H1 (cell line): ENCODE results near the gene B3GNT2. TPM values are rescaled to one million over a fixed set of nuclear protein-coding genes. Genes with fewer than 3 reads are reported as not detected.

Experiments used
- CTCF ChIA-PET: fragments of 300-600 bp; sonication (Branson Sonifier 250); formaldehyde crosslinking; loops from one replicate; lab custom pipeline; 2021; ENCODE audit not compliant: partially characterized antibody; lab: Charles Lee
- POLR2A ChIA-PET: fragments of 300-600 bp; sonication (Branson Sonifier 250); formaldehyde crosslinking; loops from one replicate; lab custom pipeline; 2021; ENCODE audit warnings: inconsistent platforms; ENCODE audit not compliant: partially characterized antibody; lab: Charles Lee
- DNase-seq, 2 experiments: peaks; one replicate each; pipeline versions ENCODE4 v3.0.0 to v3.0.0-alpha.2; 2010 to 2022; ENCODE audit warnings: low spot score in 2 of 2, low read depth in 1 of 2, mixed read lengths in 1 of 2
- FAIRE-seq: peaks from 2 replicates; lab custom pipeline; 2011; peaks lifted over from hg19 to GRCh38; lab: Jason Lieb, UNC
- H2AFZ ChIP-seq: 2 replicates; pipeline ENCODE4 v1.8.1; 2012; ENCODE audit warnings: low read length, inconsistent platforms
- H2AK5ac ChIP-seq: 2 replicates; pipeline ENCODE4 v1.6.1; 2013; ENCODE audit warnings: low read depth, low read length
- H2BK120ac ChIP-seq: replicated peaks from 2 replicates; pipeline ENCODE3; 2013; ENCODE audit warnings: low read depth, low read length, inconsistent platforms
- H2BK12ac ChIP-seq: 2 replicates; pipeline ENCODE4 v1.6.1; 2013; ENCODE audit warnings: low read depth, low read length
- H2BK15ac ChIP-seq: 2 replicates; pipeline ENCODE4 v1.6.1; 2013; ENCODE audit warnings: low read length
- H2BK20ac ChIP-seq: 2 replicates; pipeline ENCODE4 v1.6.1; 2013; ENCODE audit warnings: low read length
- H2BK5ac ChIP-seq: 2 replicates; pipeline ENCODE4 v1.6.1; 2013; ENCODE audit warnings: low read depth, low read length
- H3K14ac ChIP-seq: 2 replicates; pipeline ENCODE4 v1.6.1; 2013; ENCODE audit warnings: inconsistent platforms; ENCODE audit not compliant: insufficient read length
- H3K18ac ChIP-seq: 2 replicates; pipeline ENCODE4 v1.6.1; 2013; ENCODE audit warnings: low read length; ENCODE audit errors: extremely low read depth
- H3K23ac ChIP-seq: 2 replicates; pipeline ENCODE4 v1.6.1; 2013; ENCODE audit warnings: inconsistent platforms; ENCODE audit not compliant: insufficient read length
- H3K23me2 ChIP-seq: 2 replicates; pipeline ENCODE4 v1.6.1; 2013; ENCODE audit warnings: low read depth, low read length
- H3K27ac ChIP-seq: 2 replicates; pipeline ENCODE4 v1.6.1; 2011; ENCODE audit warnings: low read depth, low read length, inconsistent platforms
- H3K27me3 ChIP-seq, 4 experiments: replicated peaks in 1 of 4; 1 replicate in 1 of 4; 2 replicates in 3 of 4; pipeline versions ENCODE4 v1.6.1 to v1.8.1; 2011 to 2013; ENCODE audit warnings: low read length in 3 of 4, mild to moderate bottlenecking in 3 of 4, inconsistent platforms in 2 of 4, mixed read lengths in 2 of 4, moderate library complexity in 1 of 4; ENCODE audit not compliant: control insufficient read depth in 3 of 4, insufficient read depth in 3 of 4; ENCODE audit errors: extremely low read depth in 1 of 4
- H3K36me3 ChIP-seq, 4 experiments: 2 replicates each; pipeline versions ENCODE4 v1.6.1 to v1.8.1; 2011 to 2013; ENCODE audit warnings: mild to moderate bottlenecking in 4 of 4, low read length in 3 of 4, moderate library complexity in 2 of 4, control low read depth in 1 of 4, inconsistent platforms in 1 of 4; ENCODE audit not compliant: insufficient read depth in 4 of 4, control insufficient read depth in 2 of 4
- H3K4ac ChIP-seq: replicated peaks from 2 replicates; pipeline ENCODE3; 2013; ENCODE audit warnings: low read length, low read depth, mixed read lengths, inconsistent platforms; ENCODE audit not compliant: insufficient read length
- H3K4me1 ChIP-seq, 4 experiments: replicated peaks in 1 of 4; 1 replicate in 1 of 4; 2 replicates in 3 of 4; pipeline versions ENCODE4 v1.6.1 to v1.8.1; 2011 to 2013; ENCODE audit warnings: low read length in 3 of 4, inconsistent platforms in 2 of 4, mixed read lengths in 1 of 4; ENCODE audit not compliant: insufficient read depth in 4 of 4, control insufficient read depth in 3 of 4
- H3K4me2 ChIP-seq, 2 experiments: 2 replicates each; pipeline versions ENCODE4 v1.6.1 to v1.8.1; 2011 to 2013; ENCODE audit warnings: low read depth in 2 of 2, low read length in 2 of 2, control low read depth in 1 of 2, inconsistent platforms in 1 of 2, mild to moderate bottlenecking in 1 of 2; ENCODE audit not compliant: insufficient read depth in 1 of 2
- H3K4me3 ChIP-seq, 4 experiments: fragments of 200-600, 300-600 bp in 1 of 4; sonication (generic), shearing (Covaris generic), sonication (Bioruptor Twin) in 1 of 4; 2 replicates each; pipeline versions ENCODE4 v1.5.1 to v1.8.1; 2011 to 2016; ENCODE audit warnings: low read length in 4 of 4, low read depth in 3 of 4, control low read depth in 2 of 4, inconsistent platforms in 2 of 4, mild to moderate bottlenecking in 2 of 4, mixed read lengths in 1 of 4, moderate library complexity in 1 of 4; ENCODE audit not compliant: insufficient read depth in 2 of 4; ENCODE audit errors: extremely low read depth in 1 of 4
- H3K56ac ChIP-seq: replicated peaks from 2 replicates; pipeline ENCODE3; 2013; ENCODE audit warnings: low read depth, mild to moderate bottlenecking, mixed read lengths, low read length, inconsistent platforms; ENCODE audit not compliant: insufficient read length
- H3K79me1 ChIP-seq: 2 replicates; pipeline ENCODE4 v1.6.1; 2013; ENCODE audit warnings: low read depth, low read length, control low read depth
- H3K79me2 ChIP-seq, 2 experiments: 2 replicates each; pipeline versions ENCODE4 v1.6.1 to v1.8.1; 2012 to 2013; ENCODE audit warnings: low read length in 2 of 2, mild to moderate bottlenecking in 2 of 2, inconsistent platforms in 1 of 2; ENCODE audit not compliant: insufficient read depth in 2 of 2, control insufficient read depth in 1 of 2
- H3K9ac ChIP-seq, 4 experiments: replicated peaks in 1 of 4; 1 replicate in 1 of 4; 2 replicates in 3 of 4; pipeline versions ENCODE4 v1.6.1 to v1.8.1; 2011 to 2013; ENCODE audit warnings: low read depth in 3 of 4, low read length in 3 of 4, control low read depth in 2 of 4, mild to moderate bottlenecking in 2 of 4, moderate library complexity in 2 of 4, inconsistent platforms in 1 of 4; ENCODE audit errors: extremely low read depth in 1 of 4
- H3K9me3 ChIP-seq, 2 experiments: 2 replicates each; pipeline versions ENCODE4 v1.6.1 to v1.8.1; 2012 to 2013; ENCODE audit warnings: mild to moderate bottlenecking in 2 of 2, moderate library complexity in 2 of 2, control low read depth in 1 of 2, inconsistent platforms in 1 of 2, low read depth in 1 of 2, low read length in 1 of 2, mixed read lengths in 1 of 2; ENCODE audit not compliant: insufficient read depth in 2 of 2
- H4K20me1 ChIP-seq, 2 experiments: replicated peaks in 1 of 2; 2 replicates each; pipeline versions ENCODE3 to v1.8.1; 2011 to 2013; ENCODE audit warnings: inconsistent platforms in 2 of 2, low read length in 2 of 2, mild to moderate bottlenecking in 1 of 2; ENCODE audit not compliant: insufficient read depth in 2 of 2, control insufficient read depth in 1 of 2
- H4K5ac ChIP-seq: 2 replicates; pipeline ENCODE4 v1.6.1; 2013; ENCODE audit warnings: low read length, low read depth, mixed read lengths, inconsistent platforms; ENCODE audit not compliant: insufficient read length
- H4K8ac ChIP-seq: 2 replicates; pipeline ENCODE4 v1.8.0; 2013; ENCODE audit warnings: mild to moderate bottlenecking, moderate library complexity, low read length, inconsistent platforms; ENCODE audit not compliant: insufficient read depth; ENCODE audit errors: extremely low read depth
- H4K91ac ChIP-seq: replicated peaks from 2 replicates; pipeline ENCODE3; 2013; ENCODE audit warnings: low read length, mixed read lengths, inconsistent platforms; ENCODE audit not compliant: insufficient read length
- ASH2L ChIP-seq: fragments of 200-600, 300-600 bp; sonication (generic); IDR thresholded peaks from one replicate; pipeline ENCODE4 v1.7.1; 2017; ENCODE audit warnings: low read length
- ATF3 ChIP-seq: IDR thresholded peaks from 2 replicates; pipeline ENCODE4 v1.6.1; 2011; ENCODE audit warnings: low read depth, mild to moderate bottlenecking, low read length; ENCODE audit not compliant: insufficient read depth
- CEBPB ChIP-seq: IDR thresholded peaks from 2 replicates; pipeline ENCODE4 v1.6.1; 2012; ENCODE audit warnings: low read depth, low read length
- CHD2 ChIP-seq: IDR thresholded peaks from 2 replicates; pipeline ENCODE4 v1.6.1; 2012; ENCODE audit warnings: low read length, improper control_type of control experiment
- EGR1 ChIP-seq: IDR thresholded peaks from 2 replicates; pipeline ENCODE4 v1.6.1; 2011; ENCODE audit warnings: low read depth, low read length, borderline replicate concordance
- HDAC2 ChIP-seq, 2 experiments: fragments of 300-600 bp in 1 of 2; sonication (generic) in 1 of 2; IDR thresholded peaks; 2 replicates each; pipeline ENCODE4 v1.6.1; 2011 to 2012; ENCODE audit warnings: low read depth in 2 of 2, low read length in 2 of 2, mild to moderate bottlenecking in 2 of 2, moderate library complexity in 2 of 2, borderline replicate concordance in 1 of 2, inconsistent platforms in 1 of 2
- JUND ChIP-seq: IDR thresholded peaks from 2 replicates; pipeline ENCODE4 v1.6.1; 2011; ENCODE audit warnings: mild to moderate bottlenecking, improper control_type of control experiment, low read length
- KDM1A ChIP-seq: fragments of 200-600, 300-600 bp; sonication (generic); IDR thresholded peaks from 2 replicates; pipeline ENCODE4 v1.7.1; 2016; ENCODE audit warnings: mild to moderate bottlenecking, low read length, borderline replicate concordance
- RBBP5 ChIP-seq: IDR thresholded peaks from 2 replicates; pipeline ENCODE4 v1.7.1; 2012; ENCODE audit warnings: low read depth, mild to moderate bottlenecking, inconsistent platforms, low read length, moderate library complexity, borderline replicate concordance
- SAP30 ChIP-seq: fragments of 300-600 bp; sonication (generic); IDR thresholded peaks from 2 replicates; pipeline ENCODE4 v1.7.1; 2012; ENCODE audit warnings: low read length, moderate library complexity, mild to moderate bottlenecking, inconsistent platforms; ENCODE audit not compliant: insufficient read depth, insufficient replicate concordance
- SP2 ChIP-seq: IDR thresholded peaks from 2 replicates; pipeline ENCODE4 v1.6.1; 2012; ENCODE audit warnings: mild to moderate bottlenecking, low read length, inconsistent platforms
- SRF ChIP-seq: IDR thresholded peaks from 2 replicates; pipeline ENCODE4 v1.6.1; 2011; ENCODE audit warnings: mild to moderate bottlenecking, low read depth, low read length, moderate library complexity
- WGBS, 2 experiments: shearing (Covaris generic) in 1 of 2; methylation state at CpG; one replicate each; pipeline versions ENCODE4 v1.1.6 to v1.1.7; 2013 to 2015; ENCODE audit warnings: low lambda C conversion rate in 2 of 2, mixed read lengths in 2 of 2, inconsistent platforms in 1 of 2, low coverage in 1 of 2, missing lambda C conversion rate in 1 of 2; ENCODE audit not compliant: insufficient replicate concordance in 2 of 2, insufficient coverage in 1 of 2, insufficient read length in 1 of 2; ENCODE audit errors: extremely low coverage in 1 of 2, missing lambda C conversion rate in 1 of 2; 5-methylcytosine and 5-hydroxymethylcytosine counted together
- polyA plus RNA-seq, 7 experiments: library from polyadenylated mRNA; depleted of rRNA in 3 of 7; stranded (reverse) in 5 of 7; unstranded in 2 of 7; fragments of >200 nt in 5 of 7; fragments of 200-250 nt in 2 of 7; gene quantifications; 1 replicate in 5 of 7; 2 replicates in 1 of 7; 4 replicates in 1 of 7; pipeline versions ENCODE4 v1.2.1 to v1.2.3, GENCODE V29; 2011 to 2013; ENCODE audit warnings: missing spikeins in 2 of 7, mixed read lengths in 2 of 7
- total RNA-seq: library from RNA; stranded (reverse); fragmentation: NEBNext Ultra II Directional; extraction: Animal tissue kit (Norgen Biotek cat#: 25700); gene quantifications from 2 replicates; pipeline ENCODE4 v1.2.1, GENCODE V29; 2021

The B3GNT2 gene
- total and polyA plus RNA-seq, 2 of the 8 experiments (the other 6 are each of a cell fraction or from before 2014, with no cell fraction given) = 20.1 to 40.8 TPM

GRCh38 chr2:62199392-62200125 lies 3.6 kb downstream of the B3GNT2 start:
- WGBS, 2 experiments = 81% methylated on average over 1 of the region's 1 CpG; no CpG with 5 or more reads in 1 of the 2 experiments
- no peak for DNase-seq
- CTCF ChIA-PET = no interaction called here
- TF ChIP-seq EGR1 = no peak
- TF ChIP-seq SP2 = no peak
- no peak for TF ChIP-seq RBBP5
- TF ChIP-seq CEBPB = no peak; the same call in 1 of the 2 replicates
- TF ChIP-seq ASH2L = no peak
- TF ChIP-seq ATF3 = no peak
- no peak for TF ChIP-seq CHD2
- TF ChIP-seq JUND = no peak
- no peak for TF ChIP-seq SRF
- TF ChIP-seq HDAC2 (IDR thresholded peaks at IDR 0.05; ENCODE audit: borderline replicate concordance in 1 of 2, low read depth in 2 of 2, low read length in 2 of 2) = no peak
- TF ChIP-seq SAP30 = no peak
- no peak for TF ChIP-seq KDM1A

More at GRCh38 chr2:62199392-62200125, 3.6 kb downstream of the B3GNT2 start:
- Histone ChIP-seq H2BK15ac (no peak overlapping the region), H3K27ac (no peak overlapping the region), H3K4me3 (peak overlapping the region in 2 of 4 experiments; percentile 15 to 100; a peak in 2 of 8 replicates), H3K36me3 (no peaks in the 10 kb centered on the region), H4K8ac (no peak overlapping the region), H3K56ac (no peak overlapping the region), H4K5ac (no peak overlapping the region), H2BK20ac (no peak overlapping the region), H3K23me2 (no peaks in the 10 kb centered on the region; the same call in 1 of the 2 replicates), H4K20me1 (peaks cover 34 to 36% of the 10 kb centered on the region in 2 experiments), H3K4me1 (peaks cover 6 to 29% (median 18%) of the 10 kb centered on the region in 4 experiments), H3K14ac (no peak overlapping the region), H3K23ac (no peak overlapping the region), H3K9ac (no peak overlapping the region; a peak in 1 of 7 replicates), H2AFZ (no peak overlapping the region), H2BK120ac (no peak overlapping the region), H2BK12ac (no peak overlapping the region), H3K27me3 (no peaks in the 10 kb centered on the region; a peak in 1 of 7 replicates), H3K79me1 (peaks cover 4% of the 10 kb centered on the region), H3K18ac (no peak overlapping the region), H3K9me3 (no peaks in the 10 kb centered on the region), H2BK5ac (no peak overlapping the region), H3K4me2 (peak overlapping the region; percentile 37 to 53; a peak in 3 of 4 replicates), H4K91ac (no peak overlapping the region), H3K79me2 (peaks cover 66 to 82% of the 10 kb centered on the region in 2 experiments), H2AK5ac (no peak overlapping the region), H3K4ac (no peak overlapping the region)
- POLR2A ChIA-PET = interaction anchor here (0.6 kb wide), 1 partner anchor 96 kb away, joined by 3 read pairs; no protein-coding TSS in a partner anchor
- FAIRE-seq = no peak
